Testis (tissue), 3 donors: ENCODE results near the gene OR12D2. TPM values are rescaled to one million over a fixed set of nuclear protein-coding genes. Genes with fewer than 3 reads are reported as not detected.
A peak's percentile ranks its signal among the peaks of the same experiment; 100 is the strongest.
"Not testable (repeated sequence)": the region's sequence is repeated elsewhere in the genome, so short reads cannot be mapped to it uniquely, and the experiment has no call there.

Source experiments
- DNase-seq: peaks from one replicate; pipeline ENCODE4 v3.0.0-alpha.2; 2019
- H3K27ac ChIP-seq, 2 donors: fragments of 200-600 bp; sonication (generic); one replicate each; pipeline ENCODE4 v1.5.1; 2019
- H3K27me3 ChIP-seq: fragments of 200-600 bp; sonication (generic); one replicate; pipeline ENCODE4 v1.5.1; 2019
- H3K36me3 ChIP-seq: fragments of 200-600 bp; sonication (generic); one replicate; pipeline ENCODE4 v1.5.1; 2017; ENCODE audit warnings: low read depth; ENCODE audit errors: missing control alignments
- H3K4me1 ChIP-seq: fragments of 200-600 bp; sonication (generic); one replicate; pipeline ENCODE4 v1.5.1; 2019
- H3K4me3 ChIP-seq, 2 donors: fragments of 200-600 bp; sonication (generic); one replicate each; pipeline ENCODE4 v1.5.1; 2017 to 2019
- H3K9me3 ChIP-seq: fragments of 200-600 bp; sonication (generic); one replicate; pipeline ENCODE4 v1.5.1; 2017
- CTCF ChIP-seq, 3 experiments: fragments of 450-650 bp in 2 of 3; fragments of 200-600 bp in 1 of 3; sonication (generic) in 1 of 3; IDR thresholded peaks; one replicate each; pipeline ENCODE4 v1.5.1; 2016 to 2019; ENCODE audit warnings: antibody characterized with exemption in 3 of 3, mild to moderate bottlenecking in 2 of 3, moderate library complexity in 1 of 3
- POLR2A ChIP-seq: fragments of 450-650 bp; IDR thresholded peaks from one replicate; pipeline ENCODE4 v1.6.1; 2017; ENCODE audit warnings: antibody characterized with exemption, mild to moderate bottlenecking, moderate library complexity
- WGBS, 2 donors: methylation state at CpG; one replicate each; pipeline ENCODE4 v1.1.5; 2018; 5-methylcytosine and 5-hydroxymethylcytosine counted together
- intact Hi-C: fragments of 100-400 bp; cut with DNase I; formaldehyde crosslinking; loops from one replicate; pipeline ENCODE4 v1.15.1; 2023; ENCODE audit warnings: low total_unique reads
- polyA plus RNA-seq: library from polyadenylated mRNA; stranded (reverse); fragments of 350-450 nt; fragmentation: Illumina TruSeq; extraction: RNeasy Lipid Tissue Mini Kit (QIAGEN cat#74804); gene quantifications from one replicate; pipeline ENCODE4 v1.2.3, GENCODE V29; 2014; ENCODE audit warnings: low read depth, low replicate concordance; ENCODE audit not compliant: insufficient read depth
- total RNA-seq, 2 donors: library from RNA; depleted of rRNA; stranded (reverse); fragments of >200 nt; gene quantifications; one replicate each; pipeline ENCODE4 v1.2.3, GENCODE V29; 2016

Gene OR12D2
- total and polyA plus RNA-seq, 3 donors from 2014 or later: 0.24 to 0.56 TPM; not detected in 1

GRCh38 chr6:29426654-29427053 is 31.2 kb downstream of the OR12D2 start:
- DNase-seq: no peak
- Histone ChIP-seq H3K4me3 (no peak overlapping the region), H3K36me3 (no peaks in the 10 kb centered on the region), H3K27me3 (no peaks in the 10 kb centered on the region), H3K9me3 (no peaks in the 10 kb centered on the region), H3K27ac (no peak overlapping the region), H3K4me1 (no peaks in the 10 kb centered on the region)
- TF ChIP-seq CTCF (IDR thresholded peaks at IDR 0.05) (no peak), POLR2A (no peak)
- intact Hi-C loops: no loop called here
- WGBS, 2 donors: 85 to 91% methylated on average over 3 of the region's 3 CpGs

- H3K36me3 ChIP-seq, H3K4me1 ChIP-seq, H3K4me3 ChIP-seq, intact Hi-C loops, H3K9me3 ChIP-seq, H3K27me3 ChIP-seq, H3K27ac ChIP-seq: not testable (repeated sequence)
- WGBS, 2 donors: 34 to 64% methylated on average over 18 of the region's 18 CpGs
- peak; percentile 21 for DNase-seq
These were observed 41.3 kb downstream of the OR12D2 start for GRCh38 chr6:29436730-29437129.

GRCh38 chr6:29439006-29439405 is 43.6 kb downstream of the OR12D2 start, which contains the start of gene OR10C1:
OR10C1 (plus strand) TSS chr6:29439306; CDS start chr6:29440016, 710 bp downstream.
- TF ChIP-seq CTCF (IDR thresholded peaks at IDR 0.05): no peak
- no peak for TF ChIP-seq POLR2A
- no peak for DNase-seq
- intact Hi-C loops: no loop called here

GRCh38 chr6:29442719-29443118 is 47.3 kb downstream of the OR12D2 start:
- TF ChIP-seq CTCF (IDR thresholded peaks at IDR 0.05) (no peak), POLR2A (no peak)
- DNase-seq: no peak

More at GRCh38 chr6:29439006-29439405, 43.6 kb downstream of the OR12D2 start, which contains the start of gene OR10C1:
- Histone ChIP-seq H3K36me3 (no peaks in the 10 kb centered on the region), H3K4me1 (no peaks in the 10 kb centered on the region), H3K27ac (no peak within 1 kb of the TSS), H3K27me3 (no peaks in the 10 kb centered on the region), H3K4me3 (no peak within 1 kb of the TSS), H3K9me3 (no peaks in the 10 kb centered on the region)

GRCh38 chr6:29444031-29444430 is 48.6 kb downstream of the OR12D2 start:
- 83 to 100% methylated on average over 1 of the region's 1 CpG for WGBS, 2 donors

More at GRCh38 chr6:29442719-29443118, 47.3 kb downstream of the OR12D2 start:
- intact Hi-C loops: no loop called here
- no peaks in the 10 kb centered on the region for H3K9me3 ChIP-seq
- H3K4me1 ChIP-seq: no peaks in the 10 kb centered on the region
- H3K27ac ChIP-seq: no peak overlapping the region
- H3K4me3 ChIP-seq: no peak overlapping the region
- 86 to 91% methylated on average over 1 of the region's 1 CpG for WGBS, 2 donors
- H3K27me3 ChIP-seq: no peaks in the 10 kb centered on the region
- H3K36me3 ChIP-seq: no peaks in the 10 kb centered on the region

More at GRCh38 chr6:29444031-29444430, 48.6 kb downstream of the OR12D2 start:
- DNase-seq, H3K36me3 ChIP-seq, H3K4me3 ChIP-seq, H3K27ac ChIP-seq, H3K9me3 ChIP-seq, intact Hi-C loops, H3K4me1 ChIP-seq, H3K27me3 ChIP-seq: not testable (repeated sequence)

Other genes starting within 250 kb of the OR12D2 start
- 1 to 10 TPM; 3.0 to 4.4 TPM for gene OR2J2, start 224.7 kb upstream of the OR12D2 start, total RNA-seq
- 0.54 TPM for gene OR2J2, start 224.7 kb upstream of the OR12D2 start, polyA plus RNA-seq
- under 1 TPM; 0.08 to 0.19 TPM for gene OR14J1, start 93.9 kb upstream of the OR12D2 start, total RNA-seq
- not detected for gene OR14J1, start 93.9 kb upstream of the OR12D2 start, polyA plus RNA-seq
- 1 to 10 TPM in 1 of 2 donors, not detected in 1; 1.4 TPM for gene OR5V1, start 26.8 kb upstream of the OR12D2 start, total RNA-seq
- 0.53 TPM for gene OR5V1, start 26.8 kb upstream of the OR12D2 start, polyA plus RNA-seq
- gene OR12D3, start 20.3 kb upstream of the OR12D2 start, total RNA-seq: under 1 TPM; 0.16 to 0.19 TPM
- gene OR12D3, start 20.3 kb upstream of the OR12D2 start, polyA plus RNA-seq: not detected
- gene OR12D1, start 19.3 kb downstream of the OR12D2 start, total RNA-seq: not detected
- gene OR12D1, start 19.3 kb downstream of the OR12D2 start, polyA plus RNA-seq: not detected
- gene OR10C1, start 43.7 kb downstream of the OR12D2 start, total RNA-seq: under 1 TPM in 1 of 2 donors, not detected in 1; 0.31 TPM
- not detected for gene OR10C1, start 43.7 kb downstream of the OR12D2 start, polyA plus RNA-seq
- under 1 TPM; 0.19 to 0.71 TPM for gene OR11A1, start 61.4 kb downstream of the OR12D2 start, total RNA-seq
- gene OR11A1, start 61.4 kb downstream of the OR12D2 start, polyA plus RNA-seq: 0.13 TPM
- gene OR2H1, start 61.5 kb downstream of the OR12D2 start, total RNA-seq: 10 to 100 TPM in 1 of 2 donors, 1 to 10 TPM in 1; 7.5 to 16.9 TPM
- 18.8 TPM for gene OR2H1, start 61.5 kb downstream of the OR12D2 start, polyA plus RNA-seq
- gene MAS1L, start 92.3 kb downstream of the OR12D2 start, total RNA-seq: not detected
- not detected for gene MAS1L, start 92.3 kb downstream of the OR12D2 start, polyA plus RNA-seq
- gene UBD, start 164.1 kb downstream of the OR12D2 start, total RNA-seq: under 1 TPM in 1 of 2 donors, not detected in 1; 0.25 TPM
- 8.0 TPM for gene UBD, start 164.1 kb downstream of the OR12D2 start, polyA plus RNA-seq
- gene OR2H2, start 189.5 kb downstream of the OR12D2 start, total RNA-seq: under 1 TPM; 0.25 to 0.63 TPM
- gene OR2H2, start 189.5 kb downstream of the OR12D2 start, polyA plus RNA-seq: 3.7 TPM
- gene GABBR1, start 237.6 kb downstream of the OR12D2 start, total RNA-seq: 10 to 100 TPM; 26.2 to 29.9 TPM
- 16.8 TPM for gene GABBR1, start 237.6 kb downstream of the OR12D2 start, polyA plus RNA-seq